DMS114 treated with DMSO at 0.1 percent for 48 hours (cell line): ENCODE measurements around the gene EMILIN2.
"Not testable (repeated sequence)": the region's sequence is repeated elsewhere in the genome, so short reads cannot be mapped to it uniquely, and the experiment has no call there.

Experiments
- DNase-seq: peaks from one replicate; lab custom pipeline; 2025; ENCODE audit not compliant: unreplicated experiment; lab: John Stamatoyannopoulos, UW

EMILIN2 gene

DNA sequence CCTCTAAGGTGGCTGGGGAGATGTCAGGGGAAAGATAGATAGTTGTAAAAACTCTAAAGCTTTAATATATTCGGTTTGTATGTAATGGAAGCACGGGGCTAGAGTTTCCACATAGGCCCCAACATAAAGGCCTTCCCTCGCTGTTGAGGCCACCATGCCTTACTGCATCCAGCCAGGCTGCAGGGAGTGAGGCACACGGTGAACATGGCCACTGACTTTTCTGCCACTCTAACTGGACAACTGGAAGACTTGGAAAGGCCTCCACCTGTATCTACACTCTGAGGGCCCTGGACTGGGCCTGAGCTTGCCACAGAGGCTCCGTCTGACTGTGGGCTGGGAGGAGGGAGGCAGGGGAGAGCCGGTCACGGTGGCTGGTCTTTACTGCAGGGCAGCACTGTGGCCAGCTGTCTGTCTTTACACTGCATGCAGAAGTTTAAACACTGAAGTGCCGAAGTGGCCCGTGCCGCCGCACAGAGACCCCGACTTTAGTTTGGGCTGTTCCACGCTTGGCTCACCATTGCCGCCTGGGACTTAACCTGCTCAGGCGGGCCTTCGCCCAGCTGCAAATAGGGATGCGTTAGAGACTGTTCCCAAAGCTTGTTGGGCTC, 66.7 kb downstream of the EMILIN2 start:
- no peak for DNase-seq

DNA sequence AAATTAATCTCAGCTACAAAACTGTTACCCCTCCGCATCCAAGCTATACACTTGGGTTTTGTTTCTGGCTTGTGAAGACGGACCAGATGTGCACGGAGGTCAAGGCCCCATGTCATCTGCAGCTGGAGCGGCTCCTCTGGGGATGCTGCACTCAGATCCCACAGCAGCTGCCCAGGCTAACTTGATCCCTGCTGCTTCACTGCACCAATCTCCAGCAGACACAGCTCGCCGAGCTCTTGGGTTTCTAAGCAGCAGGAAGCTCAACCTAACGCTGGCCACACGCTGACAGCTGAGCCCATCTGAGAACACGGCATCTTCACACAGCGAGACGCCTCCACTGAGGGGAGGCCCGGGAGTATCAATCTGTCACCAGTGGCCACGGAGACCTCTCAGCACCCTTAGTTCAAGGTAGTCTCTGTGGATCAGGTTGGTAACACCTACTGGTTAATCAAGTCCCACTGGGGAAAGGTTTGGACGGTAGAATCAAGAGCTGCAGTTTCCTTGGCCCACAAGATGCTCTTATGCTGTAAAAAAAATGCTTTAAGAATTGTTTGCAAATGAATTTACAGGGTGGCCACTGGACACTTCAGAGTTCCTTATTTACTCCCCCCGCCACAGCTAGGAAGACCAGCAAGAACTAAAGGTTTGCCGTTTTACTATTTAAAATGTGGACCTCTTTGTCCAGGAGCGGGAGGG, 67.5 kb downstream of the EMILIN2 start:
- DNase-seq: no peak

DNA sequence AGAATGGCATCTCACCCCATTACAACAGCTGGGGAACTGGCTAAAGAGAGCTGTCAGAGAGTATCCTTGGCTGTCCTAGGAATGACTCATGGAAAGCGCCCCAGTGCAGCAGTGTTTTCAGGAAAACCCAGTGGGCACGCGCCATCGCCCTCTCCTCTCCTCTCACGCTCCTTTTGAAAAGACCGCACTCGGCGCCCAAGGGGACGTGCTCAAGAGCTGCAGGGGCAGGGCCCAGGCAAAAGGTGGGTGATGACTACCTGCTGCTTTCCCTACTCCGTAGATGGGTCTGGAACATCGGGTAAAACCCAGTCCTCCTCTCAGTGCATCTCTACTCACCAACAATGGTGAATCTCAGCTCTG, 68.1 kb downstream of the EMILIN2 start:
- DNase-seq: no peak

DNA sequence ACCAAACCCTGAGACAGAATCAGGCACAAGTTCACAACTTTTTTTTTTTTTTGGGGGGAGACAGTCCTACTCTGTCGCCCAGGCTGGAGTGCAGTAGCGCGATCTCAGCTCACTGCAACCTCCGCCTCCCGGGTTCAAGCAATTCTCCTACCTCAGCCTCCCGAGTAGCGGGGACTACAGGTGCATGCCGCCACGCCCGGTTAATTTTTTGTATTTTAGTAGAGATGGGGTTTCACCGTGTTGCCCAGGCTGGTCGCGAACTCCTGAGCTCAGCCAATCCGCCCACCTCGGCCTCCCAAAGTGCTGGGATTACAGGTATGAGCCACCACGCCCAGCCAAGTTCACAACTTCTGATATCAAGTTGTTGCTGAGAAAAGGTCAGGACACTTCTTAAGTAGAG, 68.7 kb downstream of the EMILIN2 start:
- not testable (repeated sequence) for DNase-seq

DNA sequence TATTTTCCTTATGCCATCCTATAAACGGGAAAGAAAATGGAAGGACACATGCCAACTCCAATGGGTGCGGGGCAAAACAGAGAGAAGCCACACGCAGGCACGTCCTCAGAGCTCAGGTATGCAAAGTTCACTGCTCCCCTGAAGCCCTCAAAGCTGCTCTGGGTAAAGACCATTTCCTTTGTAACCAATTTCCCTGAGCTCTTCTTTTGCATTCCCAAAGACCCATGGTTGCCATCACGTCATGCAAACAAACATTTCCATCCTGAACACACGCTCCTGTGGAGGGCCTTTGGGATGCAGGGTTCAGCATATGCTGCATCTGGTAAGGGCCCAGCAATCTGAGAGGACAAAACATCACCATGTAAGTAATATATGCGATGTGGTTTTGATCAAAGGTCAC, 69.4 kb downstream of the EMILIN2 start:
- DNase-seq: no peak

DNA sequence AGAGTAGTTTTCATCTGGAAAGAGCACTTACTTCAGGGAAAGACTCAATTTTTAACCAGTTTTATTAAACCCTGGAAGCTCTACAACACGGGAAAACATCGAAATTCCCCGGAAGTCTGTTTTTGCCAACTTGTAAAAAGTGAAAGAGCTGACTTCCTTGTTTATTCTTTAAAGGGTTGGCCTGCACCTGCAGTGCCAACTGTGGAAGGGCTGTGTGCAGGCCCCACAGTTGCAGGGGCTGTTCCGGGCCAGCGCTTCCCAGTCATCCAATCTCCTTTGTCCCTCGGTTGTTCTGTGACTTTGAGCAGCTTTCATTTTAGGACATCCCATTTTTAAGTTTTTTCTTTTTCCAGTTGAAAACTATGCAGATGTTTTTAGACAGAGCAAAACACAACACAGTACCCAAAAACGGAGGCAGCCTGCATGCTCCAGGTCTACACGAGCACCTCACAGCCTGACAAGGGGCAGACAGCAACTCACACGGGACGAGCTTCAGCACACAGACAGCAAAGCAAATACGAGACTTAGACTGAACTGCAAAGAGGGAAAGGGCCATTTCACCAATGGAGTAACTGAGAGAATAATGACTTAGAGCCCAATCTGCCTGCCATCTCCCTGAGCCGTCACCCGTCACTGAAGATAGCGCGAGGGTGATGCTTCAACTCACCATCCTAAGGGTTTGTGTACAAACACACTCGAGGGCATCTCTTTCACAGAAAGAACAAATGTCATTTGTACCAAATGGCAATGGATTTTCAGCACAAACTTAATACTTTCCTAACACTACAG, 70.6 kb downstream of the EMILIN2 start:
- DNase-seq: no peak

DNA sequence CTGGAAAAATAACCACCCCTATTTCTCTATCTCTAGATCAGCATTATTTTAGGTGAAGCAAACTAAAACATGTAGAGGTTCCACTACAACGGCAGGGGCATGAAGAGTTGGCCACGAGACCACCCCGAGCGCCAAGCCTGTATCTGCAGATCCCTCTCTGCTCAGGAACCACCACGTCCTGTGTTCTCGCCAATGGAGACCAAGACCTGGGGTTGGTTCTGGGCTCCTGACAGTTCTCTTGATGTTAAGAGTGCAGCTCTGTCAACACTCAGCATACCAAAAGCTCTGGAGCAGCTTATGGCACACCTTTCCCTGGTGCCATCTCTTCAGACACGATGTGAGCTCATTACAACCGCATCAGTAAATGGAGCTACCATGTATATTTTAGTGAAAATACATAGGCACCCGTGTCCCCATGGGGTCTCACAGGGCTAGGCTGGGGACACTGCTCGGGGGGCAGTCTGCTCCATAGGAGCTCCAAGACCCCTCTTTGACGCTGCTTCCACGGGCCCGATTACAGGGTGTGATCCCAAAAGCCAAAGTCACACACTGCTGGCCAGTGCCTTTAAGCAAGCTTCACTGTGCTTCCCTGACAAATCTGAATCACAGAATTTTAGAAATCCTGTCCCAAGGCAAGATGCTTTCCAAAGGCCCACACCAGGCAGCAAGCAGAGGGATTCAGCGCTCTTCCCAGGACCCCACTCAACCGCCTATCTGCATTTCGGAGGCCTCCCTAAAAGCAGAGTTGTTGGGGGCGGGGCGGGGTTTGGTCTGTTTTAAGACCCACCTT, 72.2 kb downstream of the EMILIN2 start:
- DNase-seq: no peak

DNA sequence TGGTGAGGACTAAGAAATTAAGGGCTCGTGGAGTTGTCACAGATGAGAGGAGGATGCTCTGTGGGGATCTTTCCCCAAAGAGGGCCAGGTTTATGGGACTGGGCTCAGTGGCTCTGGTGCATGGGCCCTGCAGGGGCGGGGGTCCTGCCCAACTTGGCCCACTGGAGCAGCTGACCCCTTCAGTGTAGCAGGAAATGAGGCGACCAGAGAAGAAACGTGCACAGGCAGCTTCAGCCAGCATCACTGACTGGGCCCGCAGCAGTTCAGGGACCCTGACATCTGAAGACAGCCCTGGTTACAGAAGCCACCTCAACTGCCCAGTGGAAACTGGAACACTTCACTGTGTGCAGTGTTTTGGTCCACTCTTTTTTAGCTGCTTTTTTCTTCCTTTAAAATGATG, 72.8 kb downstream of the EMILIN2 start:
- no peak for DNase-seq

DNA sequence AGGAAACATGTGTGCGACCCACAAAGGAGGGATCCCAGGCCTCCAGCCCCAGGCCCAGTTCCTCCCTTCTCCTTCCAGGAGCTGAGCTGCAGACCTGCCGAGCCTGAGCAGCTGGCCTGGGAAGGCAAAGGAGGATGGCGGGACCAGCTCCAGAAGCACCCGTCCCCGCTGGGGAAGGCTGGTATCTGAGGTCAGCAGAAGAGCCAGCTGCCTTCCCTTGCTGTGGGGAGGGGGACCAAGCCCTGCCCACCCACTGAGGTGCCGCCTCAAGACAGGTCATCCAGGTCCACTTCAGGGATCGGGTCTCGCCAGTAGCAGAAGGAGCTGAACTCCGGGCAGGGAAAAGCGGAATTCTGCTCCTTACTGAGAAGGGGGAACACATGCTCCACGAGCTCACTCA, 73.2 kb downstream of the EMILIN2 start:
- DNase-seq: no peak

DNA sequence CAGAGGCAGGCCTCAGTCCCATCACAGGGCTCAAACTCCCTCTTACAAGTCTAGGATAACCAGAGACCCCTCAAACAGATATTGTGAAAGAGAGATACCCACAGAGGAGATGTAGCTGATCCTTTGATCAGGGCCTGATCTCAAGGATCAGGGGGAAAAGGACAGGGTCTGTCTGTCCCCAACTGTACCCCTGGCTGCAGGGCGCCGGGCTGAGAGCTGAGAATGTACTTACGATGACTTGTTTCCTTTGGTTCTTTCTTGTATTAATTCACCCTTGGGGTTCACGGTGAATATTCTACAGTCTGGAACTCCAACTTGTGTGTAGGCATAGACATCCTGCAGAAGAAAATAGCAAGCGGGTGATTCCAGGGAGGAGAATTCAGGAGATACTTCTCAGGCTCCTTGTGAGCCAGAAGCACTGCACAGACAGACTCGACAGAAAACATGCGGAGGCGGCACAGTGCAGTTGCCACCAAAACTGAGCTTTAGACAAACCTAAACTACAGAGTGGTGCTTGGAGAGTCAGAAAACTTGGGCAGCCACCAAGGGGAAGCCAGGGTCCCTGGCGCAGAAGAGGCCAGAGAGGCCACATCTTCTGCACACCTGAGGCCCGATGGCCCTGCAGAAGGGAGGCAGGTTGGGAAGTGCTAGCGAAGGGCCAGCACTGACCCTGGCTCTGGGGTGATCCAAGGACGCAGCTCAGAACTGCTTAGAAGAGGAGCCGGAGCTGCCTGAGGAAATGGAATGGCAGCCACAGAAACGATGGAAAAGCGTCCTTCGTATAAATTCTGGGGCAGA, 73.9 kb downstream of the EMILIN2 start:
- no peak for DNase-seq

DNA sequence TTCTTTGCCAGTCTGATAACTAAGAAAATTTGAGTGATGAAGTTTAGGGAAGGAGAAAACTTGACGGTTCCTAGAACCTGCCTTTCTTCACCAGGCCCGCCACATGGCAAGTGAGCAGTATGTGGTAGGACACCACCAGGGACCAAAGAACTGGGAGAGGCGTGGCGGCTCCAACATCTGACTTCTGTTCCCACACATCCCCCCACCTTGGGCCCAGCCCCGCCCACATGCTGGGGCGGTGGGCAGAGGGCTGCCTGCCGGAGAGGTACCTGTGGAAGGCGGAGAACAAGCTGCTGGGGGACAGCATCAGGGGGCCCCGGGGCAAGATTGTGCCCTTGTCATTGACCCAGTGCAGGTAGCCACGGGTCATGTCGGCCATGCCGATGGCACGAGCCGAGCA, 75.0 kb downstream of the EMILIN2 start:
- no peak for DNase-seq

DNA sequence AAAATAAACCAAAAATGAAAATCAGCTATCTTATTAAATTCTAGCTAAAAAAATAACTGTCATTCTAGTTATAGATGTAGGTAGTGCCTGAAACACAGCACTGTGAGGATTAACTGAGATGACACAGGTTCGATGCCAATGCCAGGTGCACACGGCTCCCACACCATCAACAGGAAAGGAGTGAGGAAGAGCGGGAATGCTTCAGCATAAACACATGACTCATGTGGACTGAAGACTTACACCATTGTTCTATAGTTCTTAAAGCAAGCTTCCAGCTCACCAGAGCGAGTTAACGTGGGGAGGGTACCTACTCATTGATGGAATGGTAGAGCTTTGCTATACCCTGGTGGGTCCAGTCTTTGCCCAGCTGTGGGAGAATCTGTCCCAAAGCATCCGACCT, 76.7 kb downstream of the EMILIN2 start:
- no peak for DNase-seq

DNA sequence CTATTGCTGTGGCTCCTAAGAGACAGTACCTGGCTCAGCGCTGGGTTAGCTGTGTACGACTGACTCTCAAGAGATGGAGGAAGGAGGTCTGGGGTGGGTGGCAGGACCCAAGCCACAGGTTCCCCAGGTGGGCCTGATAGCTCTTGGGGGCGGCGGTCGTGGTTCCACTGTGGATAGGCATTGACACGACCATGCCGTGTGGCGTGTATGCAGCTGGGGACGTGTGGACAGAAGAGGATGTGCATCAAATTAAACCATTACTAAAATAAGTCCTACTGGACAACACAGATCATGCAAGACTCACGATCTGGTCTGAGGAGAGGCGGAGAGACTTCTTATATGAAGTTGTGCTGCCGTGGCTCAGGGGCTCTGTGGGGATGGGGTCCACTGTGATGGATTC, 78.1 kb downstream of the EMILIN2 start:
- no peak for DNase-seq

DNA sequence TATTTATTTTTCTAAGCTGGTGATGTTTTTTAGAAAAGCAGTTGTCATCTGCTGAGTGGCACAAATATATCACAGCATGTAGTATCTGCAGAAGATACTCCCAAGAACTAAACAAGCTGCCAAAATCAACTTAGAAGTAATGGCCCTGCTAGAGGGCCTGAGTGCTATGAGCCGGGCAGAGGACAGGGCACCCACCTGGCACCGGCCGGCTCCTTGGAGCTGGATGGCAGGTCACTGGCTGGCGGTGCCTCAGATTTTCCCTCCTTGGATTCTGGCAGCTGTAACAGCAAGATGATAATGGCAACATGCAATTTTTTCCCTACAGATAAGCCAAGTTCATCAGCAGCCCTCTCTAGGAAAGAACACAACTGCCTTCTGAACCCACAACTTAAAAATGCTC, 79.7 kb downstream of the EMILIN2 start:
- DNase-seq: no peak

DNA sequence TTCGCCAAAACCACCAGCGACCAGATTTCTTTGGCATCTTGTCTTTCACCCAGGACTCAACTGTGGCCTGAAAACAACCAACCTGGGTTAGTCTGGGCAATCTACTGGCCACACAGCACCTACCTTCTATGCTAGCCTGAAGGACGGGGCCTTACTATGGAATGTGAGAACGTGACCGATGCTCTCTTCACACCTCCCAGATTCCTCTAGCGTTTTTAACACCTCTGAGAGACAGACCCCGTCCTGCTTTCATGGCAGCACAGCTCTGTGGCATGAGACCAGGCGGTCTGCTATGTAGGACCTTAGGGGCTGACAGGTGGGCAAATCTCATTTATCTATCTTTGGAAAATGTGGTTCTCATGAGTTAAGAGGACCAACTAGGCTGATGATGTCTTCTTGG, 80.9 kb downstream of the EMILIN2 start:
- no peak for DNase-seq

DNA sequence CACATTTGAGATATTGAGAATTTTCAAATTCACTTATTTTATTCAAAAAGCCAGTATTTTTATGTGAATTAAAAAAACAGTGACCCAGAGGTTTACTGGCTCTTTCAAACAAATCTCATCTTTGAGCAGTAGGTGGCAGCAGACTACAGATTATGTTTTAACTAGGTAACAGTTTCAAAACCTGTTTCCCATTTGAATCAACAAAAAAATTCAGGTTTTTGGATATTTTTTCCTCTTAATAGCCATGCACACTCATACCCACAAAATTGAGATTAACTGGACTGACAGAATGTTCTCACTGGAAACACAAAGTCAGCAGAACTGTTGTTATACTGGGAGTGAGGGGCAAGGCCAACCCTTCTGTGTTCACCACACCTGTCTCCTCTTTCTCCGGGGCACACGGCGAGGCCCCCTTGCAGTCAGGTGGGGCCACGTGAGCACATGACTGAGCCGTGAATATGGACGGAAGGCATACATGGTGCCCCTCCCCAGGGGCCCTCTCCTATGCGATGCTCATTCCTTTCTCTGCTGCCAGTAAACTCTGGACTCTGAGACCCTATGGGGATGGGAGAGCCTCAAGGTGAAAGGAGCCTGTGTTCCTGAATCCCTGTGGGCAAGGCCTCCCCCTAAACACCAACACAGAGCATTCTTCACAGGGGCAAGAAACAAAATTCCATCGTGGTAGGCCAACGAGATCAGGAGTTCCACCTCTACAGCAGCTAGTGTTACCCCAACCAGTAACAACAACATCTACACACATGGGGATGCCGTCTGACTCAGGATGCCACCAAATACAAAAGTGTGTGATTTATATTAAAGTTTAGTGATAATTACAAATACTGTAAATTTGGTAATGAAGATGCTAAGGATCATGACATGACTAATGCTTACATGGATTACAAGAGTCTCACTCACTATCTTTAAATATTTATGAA, 85.7 kb downstream of the EMILIN2 start:
- peak; percentile 40 for DNase-seq

DNA sequence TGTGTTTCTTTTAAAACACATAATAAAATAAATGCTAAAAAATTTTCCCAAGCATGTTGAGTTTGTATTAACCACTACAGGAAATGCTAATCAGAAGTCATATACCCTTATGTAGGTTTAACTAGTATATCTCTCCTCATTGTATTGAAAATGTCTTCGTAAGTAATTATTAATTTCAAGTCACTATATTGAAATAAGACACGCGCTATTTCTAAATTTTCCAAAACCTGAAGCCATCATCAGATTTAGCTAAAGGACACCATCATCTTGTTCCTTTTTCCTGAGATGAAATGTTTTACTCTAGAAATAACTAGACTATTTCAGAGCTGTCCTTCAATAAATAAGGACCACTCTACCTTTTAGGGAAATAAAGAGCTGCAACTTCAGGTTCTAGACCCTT, 87.2 kb downstream of the EMILIN2 start:
- DNase-seq: no peak

DNA sequence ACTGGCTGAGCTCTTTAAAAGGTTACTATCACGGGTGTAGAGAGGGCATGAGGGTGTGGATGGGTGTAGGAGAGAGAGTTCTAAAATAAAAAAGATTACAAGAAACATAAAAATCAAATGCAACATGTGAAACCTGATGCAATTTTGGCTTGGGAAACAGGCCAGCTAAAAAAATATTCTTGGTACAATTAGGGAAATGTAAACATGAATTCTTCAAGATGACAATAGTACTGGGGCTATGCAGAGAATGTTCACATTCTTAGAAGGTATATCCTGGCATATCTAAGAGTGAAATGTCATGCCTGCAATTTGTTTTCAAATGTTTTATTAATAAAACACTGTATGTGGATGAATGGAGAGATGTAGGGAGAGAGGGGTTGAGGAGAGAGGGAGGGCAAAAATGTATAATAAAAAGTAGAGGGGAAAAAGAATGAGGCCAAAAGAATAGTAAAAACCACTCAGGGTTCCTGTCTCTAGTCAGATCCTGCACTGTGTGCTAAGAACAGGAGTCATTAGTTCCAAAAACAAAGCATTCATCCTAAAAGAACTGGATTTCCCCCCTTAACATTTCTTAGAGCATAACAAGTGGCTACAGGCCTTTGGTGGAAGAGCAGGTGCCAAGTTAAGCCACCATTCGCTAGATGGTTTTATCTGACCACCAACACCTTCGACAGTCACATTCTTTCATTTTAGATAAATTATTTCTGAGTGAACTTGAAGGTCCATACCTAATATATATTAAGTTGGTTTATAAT, 88.8 kb downstream of the EMILIN2 start:
- DNase-seq: no peak

DNA sequence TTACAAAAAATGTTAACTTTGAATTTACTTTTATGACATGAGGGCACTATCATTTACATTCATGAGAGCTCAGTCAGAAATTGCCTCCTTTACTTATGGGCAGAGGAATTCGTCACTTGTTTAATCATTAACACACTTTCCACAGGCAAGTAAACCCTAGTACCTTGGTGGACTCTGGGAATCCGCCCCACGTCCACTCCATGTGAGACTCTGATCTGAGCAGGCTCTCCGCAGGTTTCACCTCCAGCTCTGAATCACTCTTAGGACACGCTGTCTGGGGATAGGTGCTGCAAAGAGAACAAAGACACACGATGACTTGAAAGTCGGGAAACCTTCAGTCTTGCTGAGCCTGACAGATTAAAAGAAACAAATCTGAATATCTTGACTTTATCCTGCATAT, 92.5 kb downstream of the EMILIN2 start:
- no peak for DNase-seq
